K562 (cell line): Measurements from ENCODE around the gene FXYD4. TPM values are rescaled to one million over a fixed set of nuclear protein-coding genes. Genes with fewer than 3 reads are reported as not detected.
A peak's percentile ranks its signal among the peaks of the same experiment; 100 is the strongest.

Source experiments
- ARID3A ChIP-seq: IDR thresholded peaks from 2 replicates; pipeline ENCODE4 v1.6.1; 2012; ENCODE audit warnings: low read depth, low read length, improper control_type of control experiment, borderline replicate concordance
- ARID4B ChIP-seq: sonication (generic); formaldehyde crosslinking; IDR thresholded peaks from 2 replicates; pipeline ENCODE4 v1.8.0; 2022; ENCODE audit warnings: mild to moderate bottlenecking, missing genetic modification reagents
- ATF2 ChIP-seq: sonication (generic); formaldehyde crosslinking; IDR thresholded peaks from 2 replicates; pipeline ENCODE4 v1.8.1; 2022; ENCODE audit warnings: missing genetic modification reagents
- CEBPB ChIP-seq: fragments of 450-650 bp; IDR thresholded peaks from 2 replicates; pipeline ENCODE4 v1.6.1; 2016; ENCODE audit warnings: missing genetic modification characterization, missing compliant biosample characterization
- HIVEP1 ChIP-seq: fragments of 250-450 bp; sonication (Bioruptor Pico); IDR thresholded peaks from 2 replicates; pipeline ENCODE4 v1.4.0; 2020; ENCODE audit warnings: mild to moderate bottlenecking
- HMGXB4 ChIP-seq: sonication (generic); formaldehyde crosslinking; IDR thresholded peaks from 2 replicates; pipeline ENCODE4 v1.8.1; 2023; ENCODE audit warnings: mild to moderate bottlenecking, missing genetic modification reagents
- PHTF2 ChIP-seq: fragments of 250-450 bp; sonication (Bioruptor Pico); IDR thresholded peaks from 2 replicates; pipeline ENCODE4 v1.5.0; 2021; ENCODE audit warnings: mild to moderate bottlenecking
- PML ChIP-seq: IDR thresholded peaks from 2 replicates; pipeline ENCODE4 v1.6.1; 2012; ENCODE audit warnings: low read length, inconsistent platforms
- RFX7 ChIP-seq: fragments of 250-450 bp; sonication (Bioruptor Pico); IDR thresholded peaks from 2 replicates; pipeline ENCODE4 v1.5.1; 2021; ENCODE audit warnings: mild to moderate bottlenecking
- TAF7 ChIP-seq: fragments of 450-650 bp; IDR thresholded peaks from 2 replicates; pipeline ENCODE4 v1.6.1; 2016; ENCODE audit warnings: missing genetic modification characterization, missing compliant biosample characterization
- ZBTB2 ChIP-seq: fragments of 450-650 bp; IDR thresholded peaks from 2 replicates; pipeline ENCODE4 v1.6.1; 2016; ENCODE audit warnings: antibody characterized with exemption
- ZFP1 ChIP-seq: fragments of 450-650 bp; formaldehyde crosslinking; IDR thresholded peaks from 2 replicates; pipeline ENCODE4 v1.4.0; 2020; ENCODE audit warnings: mild to moderate bottlenecking, mixed read lengths
- ZNF217 ChIP-seq: sonication (generic); formaldehyde crosslinking; IDR thresholded peaks from 2 replicates; pipeline ENCODE4 v1.8.0; 2022; ENCODE audit warnings: mild to moderate bottlenecking, missing genetic modification reagents
- ZNF347 ChIP-seq: fragments of 450-650 bp; formaldehyde crosslinking; IDR thresholded peaks from 2 replicates; pipeline ENCODE4 v1.4.0; 2020; ENCODE audit warnings: low read depth, mild to moderate bottlenecking, moderate library complexity
- ZNF354B ChIP-seq: fragments of 250-450 bp; sonication (Bioruptor Pico); IDR thresholded peaks from 2 replicates; pipeline ENCODE4 v1.4.0; 2020
- ZNF436 ChIP-seq: fragments of 250-450, 450-650 bp; sonication (Bioruptor Pico); formaldehyde crosslinking; IDR thresholded peaks from 2 replicates; pipeline ENCODE4 v1.7.0; 2020; ENCODE audit warnings: mild to moderate bottlenecking
- polyA plus RNA-seq, 8 experiments: library from polyadenylated mRNA; depleted of rRNA in 4 of 8; stranded (reverse) in 5 of 8; unstranded in 3 of 8; fragments of >200 nt; fragmentation: Nextera tagmentation in 2 of 8; fragmentation: Illumina TruSeq in 1 of 8; extraction: Ambion mirVana in 2 of 8; extraction: Trizol in 1 of 8; gene quantifications; 2 replicates each; pipeline versions ENCODE4 v1.2.1 to v1.2.3, GENCODE V29; 2011 to 2014; ENCODE audit warnings: inconsistent platforms in 1 of 8, missing spikeins in 1 of 8
- total RNA-seq, 7 experiments: library from RNA; depleted of rRNA in 6 of 7; stranded (reverse); fragments of >200 nt in 6 of 7; fragmentation: Illumina TruSeq in 2 of 7; extraction: Trizol in 2 of 7; gene quantifications; 2 replicates each; pipeline versions ENCODE4 v1.2.1 to v1.2.3, GENCODE V29; 2011 to 2021; ENCODE audit warnings: low replicate concordance in 1 of 7

Gene FXYD4
- total and polyA plus RNA-seq, 9 of the 15 experiments (the other 6 are each of a cell fraction or from before 2014, with no cell fraction given): not detected

- TF ChIP-seq HMGXB4 (CRISPR knock-in tag) (no peak), ARID3A (0 out of 2 replicates have a peak, but pooled peaks have one; percentile 1), PML (peak; percentile 49; the same call in 1 of the 2 replicates), PHTF2 (CRISPR knock-in tag) (no peak), ZNF354B (CRISPR knock-in tag) (no peak), ZFP1 (CRISPR knock-in tag) (no peak), ZBTB2 (peak; percentile 47; the same call in 1 of the 2 replicates), ZNF347 (CRISPR knock-in tag) (no peak), RFX7 (CRISPR knock-in tag) (no peak), ZNF217 (CRISPR knock-in tag) (no peak), HIVEP1 (CRISPR knock-in tag) (no peak), TAF7 (no peak), ARID4B (no peak), CEBPB (tag) (peak; percentile 97), ZNF436 (CRISPR knock-in tag) (no peak), ATF2 (CRISPR knock-in tag) (no peak)
These were observed 28.2 kb downstream of the FXYD4 start (continued) for GRCh38 chr10:43399320-43400310.
